Placental epithelial cell (primary cell): Measurements from ENCODE around the gene RHAG. TPM values are rescaled to one million over a fixed set of nuclear protein-coding genes. Genes with fewer than 3 reads are reported as not detected.

Source experiments
- total RNA-seq: library from RNA; depleted of rRNA; stranded (reverse); fragments of >200 nt; gene quantifications from 2 replicates; pipeline ENCODE4 v1.2.3, GENCODE V29; 2012

Gene RHAG
- not detected in 2 replicates for total RNA-seq

DNA sequence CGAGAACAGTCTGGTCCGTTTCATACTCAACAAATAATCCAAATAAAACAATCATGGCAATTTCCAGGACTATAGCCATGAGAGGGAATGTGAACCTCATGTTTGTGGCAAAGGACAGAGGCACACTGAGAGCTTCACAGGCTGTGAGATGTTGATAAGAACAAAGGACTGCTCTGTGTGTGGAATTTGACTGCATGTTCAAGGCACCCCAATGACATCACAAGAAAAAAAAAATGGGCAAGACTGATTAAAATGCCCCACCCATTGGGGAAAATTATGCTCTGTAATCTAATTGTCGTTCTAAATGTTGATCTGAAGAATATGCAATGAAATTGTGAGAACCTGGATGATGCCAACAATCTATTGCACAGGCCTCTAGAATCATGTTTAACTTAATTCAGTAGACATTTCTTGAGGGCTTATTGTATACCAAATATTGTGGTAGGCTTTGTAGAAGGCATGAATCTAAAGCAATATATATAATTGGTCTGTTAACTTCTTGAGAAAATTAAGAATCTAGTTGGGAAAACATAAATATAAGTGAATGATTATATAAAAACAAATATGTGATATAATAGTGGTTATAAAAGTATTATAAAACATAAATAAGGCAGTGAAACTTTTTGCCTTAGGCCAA is at the start of gene RHAG:
TSS of gene RHAG (minus strand) at position 127 of the 637 bp plus-strand sequence. CDS start at position 100, 27 bp downstream.

Other genes starting within 250 kb of the RHAG start
- gene MMUT, start 173.6 kb downstream of the RHAG start, total RNA-seq, result 8.6 and 11.9 TPM in 2 replicates
- gene CENPQ, start 173.5 kb downstream of the RHAG start, total RNA-seq, result 3.7 and 3.9 TPM in 2 replicates
- gene GLYATL3, start 136.9 kb downstream of the RHAG start, total RNA-seq, result not detected in 2 replicates
- not detected in 2 replicates for gene C6orf141, start 86.2 kb downstream of the RHAG start, total RNA-seq
- gene CRISP2, start 76.7 kb upstream of the RHAG start, total RNA-seq, result not detected in 2 replicates
- gene CRISP3, start 107.5 kb upstream of the RHAG start, total RNA-seq, result not detected in 2 replicates
- not detected in 2 replicates for gene PGK2, start 150.4 kb upstream of the RHAG start, total RNA-seq
- not detected in 2 replicates for gene CRISP1, start 229.7 kb upstream of the RHAG start, total RNA-seq